ENCODE data around the gene GPR137B. TPM values are rescaled to one million over a fixed set of nuclear protein-coding genes. Genes with fewer than 3 reads are reported as not detected.
"Not testable (repeated sequence)": the region's sequence is repeated elsewhere in the genome, so short reads cannot be mapped to it uniquely, and the experiment has no call there.

GPR137B gene
- polyA plus RNA-seq, 1 donor: 43.4 TPM

GRCh38 chr1:236188084-236188483, 45.7 kb downstream of the GPR137B start:
- not testable (repeated sequence) for DNase-seq

GRCh38 chr1:236193184-236193583, 50.8 kb downstream of the GPR137B start:
- DNase-seq: no peak

GRCh38 chr1:236200925-236201324, 58.6 kb downstream of the GPR137B start:
- DNase-seq: no peak

GRCh38 chr1:236201786-236202185, 59.4 kb downstream of the GPR137B start:
- no peak for DNase-seq

GRCh38 chr1:236204039-236204438, 61.7 kb downstream of the GPR137B start:
- no peak for DNase-seq

GRCh38 chr1:236204656-236205055, 62.3 kb downstream of the GPR137B start:
- DNase-seq: no peak

GRCh38 chr1:236206548-236206947, 64.2 kb downstream of the GPR137B start:
- peak; percentile 11 for DNase-seq

GRCh38 chr1:236207121-236207520, 64.8 kb downstream of the GPR137B start:
- DNase-seq: no peak

GRCh38 chr1:236207569-236207968, 65.2 kb downstream of the GPR137B start:
- DNase-seq: no peak

- DNase-seq: no peak
Observed at GRCh38 chr1:236209185-236209584, 66.8 kb downstream of the GPR137B start.

- no peak for DNase-seq
Observed at GRCh38 chr1:236209713-236210112, 67.4 kb downstream of the GPR137B start.

GRCh38 chr1:236211815-236212214, 69.5 kb downstream of the GPR137B start:
- no peak for DNase-seq

GRCh38 chr1:236213534-236213933, 71.2 kb downstream of the GPR137B start:
- no peak for DNase-seq

- no peak for DNase-seq
Observed at GRCh38 chr1:236214761-236215160, 72.4 kb downstream of the GPR137B start.

- no peak for DNase-seq
Observed at GRCh38 chr1:236220473-236220872, 78.1 kb downstream of the GPR137B start.

GRCh38 chr1:236222632-236223031, 80.3 kb downstream of the GPR137B start:
- DNase-seq: no peak

GRCh38 chr1:236228411-236228810, 86.1 kb downstream of the GPR137B start:
- DNase-seq: no peak

- no peak for DNase-seq
Observed at GRCh38 chr1:236235116-236235515, 92.8 kb downstream of the GPR137B start.

- no peak for DNase-seq
Observed at GRCh38 chr1:236239092-236239585, 96.8 kb downstream of the GPR137B start.

- no peak for DNase-seq
Observed at GRCh38 chr1:236240675-236241074, 98.3 kb downstream of the GPR137B start.

GRCh38 chr1:236242568-236242967, 100.2 kb downstream of the GPR137B start:
- DNase-seq: no peak

GRCh38 chr1:236247286-236247685, 104.9 kb downstream of the GPR137B start:
- DNase-seq: no peak

- DNase-seq: no peak
Observed at GRCh38 chr1:236251587-236251986, 109.2 kb downstream of the GPR137B start.

GRCh38 chr1:236253119-236253518, 110.8 kb downstream of the GPR137B start:
- DNase-seq: no peak

All from left kidney (tissue), 2 donors.